PC-3 (cell line): ENCODE measurements around the gene RBM20.

ENCODE experiments used
- EZH2 ChIP-seq: fragments of 300-600 bp; sonication (generic); IDR thresholded peaks from one replicate; pipeline ENCODE4 v1.6.1; 2017; ENCODE audit warnings: antibody characterized with exemption, mild to moderate bottlenecking, low read length; ENCODE audit not compliant: unreplicated experiment
- TF ChIP-seq, protein P1 (sequence below): fragments of 300-600 bp; sonication (generic); conservative IDR thresholded peaks from 2 replicates; pipeline ENCODE4 v1.5.1; 2017; ENCODE audit warnings: antibody characterized with exemption, low read depth, mild to moderate bottlenecking, low read length

GRCh38 chr10:110755781-110756180 lies 111.6 kb downstream of the RBM20 start:
- TF ChIP-seq, protein P1, sequence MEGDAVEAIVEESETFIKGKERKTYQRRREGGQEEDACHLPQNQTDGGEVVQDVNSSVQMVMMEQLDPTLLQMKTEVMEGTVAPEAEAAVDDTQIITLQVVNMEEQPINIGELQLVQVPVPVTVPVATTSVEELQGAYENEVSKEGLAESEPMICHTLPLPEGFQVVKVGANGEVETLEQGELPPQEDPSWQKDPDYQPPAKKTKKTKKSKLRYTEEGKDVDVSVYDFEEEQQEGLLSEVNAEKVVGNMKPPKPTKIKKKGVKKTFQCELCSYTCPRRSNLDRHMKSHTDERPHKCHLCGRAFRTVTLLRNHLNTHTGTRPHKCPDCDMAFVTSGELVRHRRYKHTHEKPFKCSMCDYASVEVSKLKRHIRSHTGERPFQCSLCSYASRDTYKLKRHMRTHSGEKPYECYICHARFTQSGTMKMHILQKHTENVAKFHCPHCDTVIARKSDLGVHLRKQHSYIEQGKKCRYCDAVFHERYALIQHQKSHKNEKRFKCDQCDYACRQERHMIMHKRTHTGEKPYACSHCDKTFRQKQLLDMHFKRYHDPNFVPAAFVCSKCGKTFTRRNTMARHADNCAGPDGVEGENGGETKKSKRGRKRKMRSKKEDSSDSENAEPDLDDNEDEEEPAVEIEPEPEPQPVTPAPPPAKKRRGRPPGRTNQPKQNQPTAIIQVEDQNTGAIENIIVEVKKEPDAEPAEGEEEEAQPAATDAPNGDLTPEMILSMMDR, result no peak
- no peak for TF ChIP-seq EZH2
